Stimulated activated CD4-positive, alpha-beta T cell treated with anti-CD3 and anti-CD28 coated beads, Interleukin-12 subunit alpha, Interleukin-12 subunit beta, amount 100 ng/mL, for 48 hours (primary cell): ENCODE results near the gene MAP3K19.
"Not testable (repeated sequence)": the region's sequence is repeated elsewhere in the genome, so short reads cannot be mapped to it uniquely, and the experiment has no call there.

Source experiments
- DNase-seq, 3 donors: peaks; one replicate each; pipeline ENCODE4 v3.0.0-alpha.2; 2020; ENCODE audit warnings: low read depth in 2 of 3, low spot score in 1 of 3

The MAP3K19 gene

GRCh38 chr2:134988994-134989605, 58.1 kb downstream of the MAP3K19 start:
- DNase-seq: no peak

- no peak for DNase-seq
Observed at GRCh38 chr2:134985061-134985460, 62.2 kb downstream of the MAP3K19 start.

- DNase-seq: no peak
Observed at GRCh38 chr2:134982603-134983002, 64.6 kb downstream of the MAP3K19 start.

GRCh38 chr2:134980639-134981038, 66.6 kb downstream of the MAP3K19 start:
- no peak for DNase-seq

GRCh38 chr2:134979221-134979620, 68.0 kb downstream of the MAP3K19 start:
- no peak for DNase-seq

GRCh38 chr2:134977104-134977503, 70.1 kb downstream of the MAP3K19 start:
- not testable (repeated sequence) for DNase-seq

GRCh38 chr2:134976074-134976702, 71.1 kb downstream of the MAP3K19 start:
- no peak for DNase-seq

- DNase-seq: no peak
Observed at GRCh38 chr2:134975281-134976009, 71.8 kb downstream of the MAP3K19 start.

- no peak for DNase-seq
Observed at GRCh38 chr2:134973241-134974138, 73.8 kb downstream of the MAP3K19 start.

- not testable (repeated sequence) for DNase-seq
Observed at GRCh38 chr2:134967166-134967565, 80.1 kb downstream of the MAP3K19 start.

GRCh38 chr2:134957477-134957876, 89.8 kb downstream of the MAP3K19 start:
- no peak for DNase-seq

GRCh38 chr2:134955744-134956143, 91.5 kb downstream of the MAP3K19 start:
- no peak for DNase-seq

GRCh38 chr2:134954065-134954464, 93.2 kb downstream of the MAP3K19 start:
- no peak for DNase-seq

GRCh38 chr2:134952608-134953007, 94.6 kb downstream of the MAP3K19 start:
- DNase-seq: no peak

- DNase-seq: no peak
Observed at GRCh38 chr2:134950886-134951285, 96.4 kb downstream of the MAP3K19 start.

- DNase-seq: no peak
Observed at GRCh38 chr2:134949981-134950708, 97.1 kb downstream of the MAP3K19 start.

GRCh38 chr2:134946073-134946472, 101.2 kb downstream of the MAP3K19 start:
- DNase-seq: no peak

GRCh38 chr2:134944975-134945374, 102.3 kb downstream of the MAP3K19 start:
- DNase-seq: no peak

- no peak for DNase-seq
Observed at GRCh38 chr2:134943540-134943939, 103.7 kb downstream of the MAP3K19 start.

GRCh38 chr2:134936691-134937090, 110.6 kb downstream of the MAP3K19 start:
- DNase-seq: no peak

GRCh38 chr2:134934641-134935040, 112.6 kb downstream of the MAP3K19 start:
- DNase-seq: no peak
